GM18520 (cell line): ENCODE results near the gene HOXC10.

ENCODE experiments used
- ATAC-seq: cut with Tn5 transposase; IDR thresholded peaks from one replicate; pipeline ENCODE4 v1.9.1; 2021; ENCODE audit not compliant: unreplicated experiment

Gene HOXC10

GRCh38 chr12:53976823-53977595, 7.9 kb upstream of the HOXC10 start:
- no peak for ATAC-seq

- no peak for ATAC-seq
Measured at GRCh38 chr12:53977596-53978445, 7.1 kb upstream of the HOXC10 start.

GRCh38 chr12:53978477-53979356, 6.2 kb upstream of the HOXC10 start:
- ATAC-seq, result no peak

- ATAC-seq, result no peak
Measured at GRCh38 chr12:53980104-53980801, 4.7 kb upstream of the HOXC10 start.

- ATAC-seq, result no peak
Measured at GRCh38 chr12:53980802-53981496, 4.0 kb upstream of the HOXC10 start.

GRCh38 chr12:53981634-53982565, 3.0 kb upstream of the HOXC10 start:
- no peak for ATAC-seq

GRCh38 chr12:53982648-53983567, 2.0 kb upstream of the HOXC10 start:
- ATAC-seq, result no peak

- ATAC-seq, result no peak
Measured at GRCh38 chr12:53983568-53983949, 1.4 kb upstream of the HOXC10 start.

- no peak for ATAC-seq
Measured at GRCh38 chr12:53983950-53984572, 885 bp upstream of the HOXC10 start.

- no peak for ATAC-seq
Measured at GRCh38 chr12:53985692-53985993, 697 bp downstream of the HOXC10 start.

GRCh38 chr12:53985994-53986685, 1.2 kb downstream of the HOXC10 start:
- no peak for ATAC-seq

- ATAC-seq, result no peak
Measured at GRCh38 chr12:53986686-53987483, 1.9 kb downstream of the HOXC10 start.

- ATAC-seq, result no peak
Measured at GRCh38 chr12:53987787-53988230, 2.9 kb downstream of the HOXC10 start.

- ATAC-seq, result no peak
Measured at GRCh38 chr12:53988541-53989226, 3.7 kb downstream of the HOXC10 start.

GRCh38 chr12:53989227-53990113, 4.5 kb downstream of the HOXC10 start:
- peak; percentile 38 for ATAC-seq
